Lung (tissue), 12 donors: ENCODE measurements around the gene CFAP107. TPM values are rescaled to one million over a fixed set of nuclear protein-coding genes. Genes with fewer than 3 reads are reported as not detected.

Experiments
- ATAC-seq: fragments of 200-7000 bp; cut with Tn5 transposase; one replicate; pipeline ENCODE4 v1.9.1; 2020; ENCODE audit warnings: moderate number of reproducible peaks; ENCODE audit not compliant: insufficient read depth, low FRiP score
- DNase-seq, 3 donors: peaks; one replicate each; pipeline ENCODE4 v3.0.0-alpha.2; 2013 to 2017
- H3K27ac ChIP-seq, 2 donors: one replicate each; pipeline ENCODE4 v1.5.1; 2013; ENCODE audit warnings: mild to moderate bottlenecking in 2 of 2, moderate library complexity in 2 of 2, control low read depth in 1 of 2, inconsistent platforms in 1 of 2, low read depth in 1 of 2, low read length in 1 of 2
- H3K27me3 ChIP-seq, 3 donors: one replicate each; pipeline ENCODE4 v1.5.1; 2013; ENCODE audit warnings: low read length in 2 of 3; ENCODE audit not compliant: control insufficient read depth in 3 of 3, insufficient read depth in 3 of 3
- H3K36me3 ChIP-seq, 4 donors: one replicate each; pipeline ENCODE4 v1.5.1; 2013; ENCODE audit warnings: low read length in 4 of 4, mild to moderate bottlenecking in 1 of 4, moderate library complexity in 1 of 4; ENCODE audit not compliant: control insufficient read depth in 4 of 4, insufficient read depth in 4 of 4
- H3K4me1 ChIP-seq, 5 donors: one replicate each; pipeline ENCODE4 v1.5.1; 2013; ENCODE audit warnings: low read length in 5 of 5, mild to moderate bottlenecking in 2 of 5, moderate library complexity in 1 of 5; ENCODE audit not compliant: control insufficient read depth in 5 of 5, insufficient read depth in 5 of 5
- H3K4me3 ChIP-seq: one replicate; pipeline ENCODE4 v1.5.1; 2013; ENCODE audit warnings: mild to moderate bottlenecking, control low read depth, moderate library complexity
- H3K9ac ChIP-seq, 2 donors: one replicate each; pipeline ENCODE4 v1.5.1; 2013; ENCODE audit warnings: low read length in 2 of 2, control low read depth in 1 of 2; ENCODE audit not compliant: insufficient read depth in 1 of 2
- H3K9me3 ChIP-seq, 4 donors: one replicate each; pipeline ENCODE4 v1.5.1; 2013; ENCODE audit warnings: low read length in 3 of 4, mild to moderate bottlenecking in 1 of 4, moderate library complexity in 1 of 4; ENCODE audit not compliant: control insufficient read depth in 4 of 4, insufficient read depth in 3 of 4
- WGBS, 2 donors: extraction: QIAGEN DNeasy Blood & Tissue Kit; methylation state at CpG; one replicate each; pipeline ENCODE4 v1.1.7; 2013; 5-methylcytosine and 5-hydroxymethylcytosine counted together
- polyA plus RNA-seq, 2 donors: library from polyadenylated mRNA; stranded (reverse); fragments of 200-250 nt; gene quantifications; one replicate each; pipeline ENCODE4 v1.2.1, GENCODE V29; 2013
- total RNA-seq, 2 donors: library from RNA; depleted of rRNA in 1 of 2; stranded (reverse); fragments of >200 nt in 1 of 2; gene quantifications; one replicate each; pipeline ENCODE4 v1.2.1, GENCODE V29; 2014 to 2021
- TF ChIP-seq, protein P1 (sequence below): IDR thresholded peaks from 2 replicates; pipeline ENCODE4 v1.5.1; 2012; ENCODE audit warnings: mild to moderate bottlenecking; ENCODE audit errors: control extremely low read depth, extremely low read depth
- donor health status: control.
- donor health status: control.
- donor health status: Bipolar disorder and iron deficiency.
- donor health status: healthy.
- donor health status: DM: yes; HTN: yes; CAD: no.

The CFAP107 gene
- total and polyA plus RNA-seq, 4 donors, result 1.3 to 8.5 (median 2.4) TPM

- Histone ChIP-seq H3K4me3 (no peak overlapping the region), H3K27me3 (no peaks in the 10 kb centered on the region), H3K4me1 (no peaks in the 10 kb centered on the region), H3K9ac (no peak overlapping the region), H3K27ac (no peak overlapping the region), H3K36me3 (no peaks in the 10 kb centered on the region), H3K9me3 (peaks cover 0 to 2% (median 0%) of the 10 kb centered on the region in 4 donors)
- ATAC-seq (no peak), DNase-seq (no peak)
- TF ChIP-seq, protein P1, sequence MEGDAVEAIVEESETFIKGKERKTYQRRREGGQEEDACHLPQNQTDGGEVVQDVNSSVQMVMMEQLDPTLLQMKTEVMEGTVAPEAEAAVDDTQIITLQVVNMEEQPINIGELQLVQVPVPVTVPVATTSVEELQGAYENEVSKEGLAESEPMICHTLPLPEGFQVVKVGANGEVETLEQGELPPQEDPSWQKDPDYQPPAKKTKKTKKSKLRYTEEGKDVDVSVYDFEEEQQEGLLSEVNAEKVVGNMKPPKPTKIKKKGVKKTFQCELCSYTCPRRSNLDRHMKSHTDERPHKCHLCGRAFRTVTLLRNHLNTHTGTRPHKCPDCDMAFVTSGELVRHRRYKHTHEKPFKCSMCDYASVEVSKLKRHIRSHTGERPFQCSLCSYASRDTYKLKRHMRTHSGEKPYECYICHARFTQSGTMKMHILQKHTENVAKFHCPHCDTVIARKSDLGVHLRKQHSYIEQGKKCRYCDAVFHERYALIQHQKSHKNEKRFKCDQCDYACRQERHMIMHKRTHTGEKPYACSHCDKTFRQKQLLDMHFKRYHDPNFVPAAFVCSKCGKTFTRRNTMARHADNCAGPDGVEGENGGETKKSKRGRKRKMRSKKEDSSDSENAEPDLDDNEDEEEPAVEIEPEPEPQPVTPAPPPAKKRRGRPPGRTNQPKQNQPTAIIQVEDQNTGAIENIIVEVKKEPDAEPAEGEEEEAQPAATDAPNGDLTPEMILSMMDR, result no peak
- 82 to 83% methylated on average over 8 of the region's 8 CpGs for WGBS, 2 donors
These were observed 29.4 kb downstream of the CFAP107 start for GRCh38 chr1:12775443-12775842.

DNA sequence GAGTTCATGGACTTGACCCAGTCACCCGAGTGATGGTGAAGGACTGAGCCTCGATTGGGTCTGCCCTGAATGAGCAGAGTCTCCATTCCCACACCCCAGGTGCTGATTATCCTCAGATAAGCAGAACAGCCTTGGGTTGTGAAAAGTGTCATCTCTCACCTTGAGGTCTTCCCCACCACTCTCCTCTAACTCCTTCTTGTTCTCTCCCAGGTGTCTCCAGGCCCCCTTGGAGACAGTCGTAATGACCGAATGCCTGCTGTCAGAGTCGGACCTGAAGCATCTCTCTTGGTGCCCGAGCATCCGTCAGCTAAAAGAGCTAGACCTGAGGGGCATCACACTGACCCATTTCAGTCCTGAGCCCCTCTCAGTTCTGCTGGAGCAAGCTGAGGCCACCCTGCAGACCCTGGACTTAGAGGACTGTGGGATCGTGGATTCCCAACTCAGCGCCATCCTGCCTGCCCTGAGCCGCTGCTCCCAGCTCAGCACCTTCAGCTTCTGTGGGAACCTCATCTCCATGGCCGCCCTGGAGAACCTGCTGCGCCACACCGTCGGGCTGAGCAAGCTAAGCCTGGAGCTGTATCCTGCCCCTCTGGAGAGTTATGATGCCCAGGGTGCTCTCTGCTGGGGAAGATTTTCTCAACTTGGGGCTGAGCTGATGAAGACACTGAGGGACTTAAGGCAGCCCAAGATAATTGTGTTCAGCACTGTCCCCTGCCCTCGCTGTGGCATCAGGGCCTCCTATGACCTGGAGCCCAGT, 31.0 kb downstream of the CFAP107 start:
- no peak overlapping the region for H3K4me3 ChIP-seq
- H3K4me1 ChIP-seq, result no peaks in the 10 kb centered on the region
- no peaks in the 10 kb centered on the region for H3K36me3 ChIP-seq
- no peak overlapping the region for H3K27ac ChIP-seq
- peaks cover 0 to 2% (median 0%) of the 10 kb centered on the region in 4 donors for H3K9me3 ChIP-seq
- H3K9ac ChIP-seq, result no peak overlapping the region
- ATAC-seq, result no peak
- no peaks in the 10 kb centered on the region for H3K27me3 ChIP-seq
- DNase-seq, result no peak
- TF ChIP-seq, protein P1, result no peak
- WGBS, 2 donors, result 90 to 94% methylated on average over 15 of the region's 15 CpGs

- Histone ChIP-seq H3K4me3 (no peak overlapping the region), H3K9ac (no peak overlapping the region), H3K4me1 (no peaks in the 10 kb centered on the region), H3K27me3 (no peaks in the 10 kb centered on the region), H3K36me3 (no peaks in the 10 kb centered on the region), H3K27ac (no peak overlapping the region), H3K9me3 (peaks cover 0 to 2% (median 0%) of the 10 kb centered on the region in 4 donors)
- DNase-seq (no peak), ATAC-seq (no peak)
- 82 to 93% methylated on average over 4 of the region's 4 CpGs for WGBS, 2 donors
- TF ChIP-seq, protein P1, result no peak
These were observed 32.1 kb downstream of the CFAP107 start for GRCh38 chr1:12778061-12778460.
